Stimulated activated naive B cell treated with anti-CD40 and anti-IgM and Interleukin-4, amounts not matched to agents 10 μg/mL and 1 μg/mL and 100 μg/mL, for 72 hours (primary cell): ENCODE measurements around the gene PRR36.

Source experiments
- ATAC-seq, 2 donors: fragments of 150-1000 bp; cut with Tn5 transposase; replicated peaks; 2 replicates each; pipeline ENCODE4 v1.10.0; 2021; ENCODE audit warnings: moderate library complexity in 1 of 2
- DNase-seq: peaks from one replicate; pipeline ENCODE4 v3.0.0; 2021
- H3K27ac Mint-ChIP-seq: one replicate; pipeline ENCODE4 v1.8.0; 2022; ENCODE audit warnings: mild to moderate bottlenecking, mixed read lengths
- H3K27me3 Mint-ChIP-seq, 2 donors: one replicate each; pipeline ENCODE4 v1.8.0; 2022; ENCODE audit warnings: mixed read lengths in 2 of 2
- H3K36me3 Mint-ChIP-seq, 2 donors: one replicate each; pipeline ENCODE4 v1.8.0; 2022; ENCODE audit warnings: mixed read lengths in 2 of 2, mild to moderate bottlenecking in 1 of 2
- H3K4me1 Mint-ChIP-seq, 2 donors: one replicate each; pipeline ENCODE4 v1.8.0; 2022; ENCODE audit warnings: mixed read lengths in 2 of 2, mild to moderate bottlenecking in 1 of 2
- H3K4me3 Mint-ChIP-seq, 2 donors: one replicate each; pipeline ENCODE4 v1.8.0; 2022; ENCODE audit warnings: mild to moderate bottlenecking in 2 of 2, mixed read lengths in 2 of 2, moderate library complexity in 1 of 2
- H3K9me3 Mint-ChIP-seq, 2 donors: one replicate each; pipeline ENCODE4 v1.8.0; 2022; ENCODE audit warnings: mixed read lengths in 2 of 2, mild to moderate bottlenecking in 1 of 2

Gene PRR36

DNA sequence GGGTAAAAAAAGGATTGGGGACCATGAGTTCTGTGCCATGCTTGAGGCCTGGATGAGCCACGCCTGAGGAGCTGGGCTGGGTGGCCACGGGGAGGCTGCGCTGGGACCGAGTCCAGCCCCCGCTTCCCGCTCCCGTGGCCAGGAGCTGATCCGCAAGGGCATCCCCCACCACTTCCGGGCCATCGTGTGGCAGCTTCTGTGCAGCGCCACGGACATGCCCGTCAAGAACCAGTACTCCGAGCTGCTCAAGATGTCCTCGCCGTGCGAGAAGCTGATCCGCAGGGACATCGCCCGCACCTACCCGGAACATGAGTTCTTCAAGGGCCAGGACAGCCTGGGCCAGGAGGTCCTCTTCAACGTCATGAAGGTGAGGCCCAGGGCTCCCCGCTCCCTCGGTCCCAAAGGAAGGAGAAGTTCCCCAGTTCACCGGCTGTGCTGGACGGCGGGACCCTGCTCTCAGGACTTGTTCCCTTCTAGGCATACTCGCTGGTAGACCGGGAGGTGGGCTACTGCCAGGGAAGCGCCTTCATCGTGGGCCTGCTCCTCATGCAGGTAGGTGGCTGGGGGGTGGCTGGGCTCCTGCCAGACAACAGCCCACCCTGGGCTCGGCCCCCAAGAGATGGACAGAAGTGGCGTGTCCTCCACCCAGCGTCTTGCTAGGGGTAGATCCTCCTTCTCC lies 25.3 kb downstream of the PRR36 start:
- DNase-seq (no peak), ATAC-seq (no peak)
- H3K4me3 Mint-ChIP-seq, result no peak overlapping the region
- H3K27me3 Mint-ChIP-seq, result no peaks in the 10 kb centered on the region
- H3K9me3 Mint-ChIP-seq, result no peaks in the 10 kb centered on the region
- H3K36me3 Mint-ChIP-seq, result peaks cover 0 to 5% of the 10 kb centered on the region in 2 donors
- H3K27ac Mint-ChIP-seq, result no peak overlapping the region
- H3K4me1 Mint-ChIP-seq, result peaks cover 8 to 11% of the 10 kb centered on the region in 2 donors

DNA sequence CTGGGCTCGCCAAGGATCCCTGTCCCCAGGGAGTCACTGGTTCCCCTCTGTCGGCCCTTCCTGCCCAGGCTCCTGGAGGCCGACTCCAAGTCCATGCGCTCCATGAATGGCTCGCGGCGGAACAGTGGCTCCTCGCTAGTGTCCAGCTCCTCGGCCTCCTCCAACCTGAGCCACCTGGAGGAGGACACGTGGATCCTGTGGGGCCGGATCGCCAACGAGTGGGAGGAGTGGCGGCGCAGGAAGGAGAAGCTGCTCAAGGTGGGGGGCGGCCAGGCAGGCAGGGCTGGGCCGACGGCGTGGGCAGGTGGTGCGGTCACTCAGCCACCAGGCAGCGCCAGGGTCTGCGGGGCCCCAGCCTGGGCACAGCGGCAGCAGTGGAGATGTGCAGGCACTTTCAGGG lies 26.5 kb downstream of the PRR36 start:
- Mint-ChIP-seq H3K4me3 (no peak overlapping the region), H3K36me3 (peaks cover 0 to 5% of the 10 kb centered on the region in 2 donors), H3K27ac (no peak overlapping the region), H3K27me3 (no peaks in the 10 kb centered on the region), H3K4me1 (peaks cover 0 to under 1% of the 10 kb centered on the region in 2 donors), H3K9me3 (no peaks in the 10 kb centered on the region)
- DNase-seq, result no peak
- no peak for ATAC-seq

DNA sequence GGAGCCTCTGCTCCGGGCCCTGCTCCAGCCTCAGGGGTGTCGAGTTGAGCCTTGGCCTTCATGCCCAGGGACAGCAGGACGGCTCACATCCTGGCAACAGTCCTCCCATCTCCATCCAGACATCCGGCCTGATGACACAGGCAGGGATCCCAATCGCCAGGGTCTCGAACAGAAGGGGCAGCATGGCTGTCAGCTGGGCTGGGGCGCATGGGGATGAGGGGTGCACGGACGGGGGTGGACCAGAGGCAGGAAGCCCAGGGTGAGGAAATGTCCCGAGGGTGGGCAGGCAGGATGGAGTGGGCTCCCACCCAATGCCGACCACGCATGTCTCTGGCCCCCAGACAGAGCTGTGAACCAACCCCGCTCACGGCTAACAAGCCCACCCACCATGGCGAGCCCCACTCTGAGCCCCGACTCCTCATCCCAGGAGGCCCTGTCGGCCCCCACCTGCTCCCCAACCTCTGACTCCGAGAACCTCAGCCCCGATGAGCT lies 28.0 kb downstream of the PRR36 start:
- H3K27ac Mint-ChIP-seq, result no peak overlapping the region
- H3K4me1 Mint-ChIP-seq, result no peaks in the 10 kb centered on the region
- no peaks in the 10 kb centered on the region for H3K27me3 Mint-ChIP-seq
- DNase-seq, result no peak
- H3K9me3 Mint-ChIP-seq, result no peaks in the 10 kb centered on the region
- no peak overlapping the region for H3K4me3 Mint-ChIP-seq
- H3K36me3 Mint-ChIP-seq, result peaks cover 0 to 2% of the 10 kb centered on the region in 2 donors
- ATAC-seq, result no peak

DNA sequence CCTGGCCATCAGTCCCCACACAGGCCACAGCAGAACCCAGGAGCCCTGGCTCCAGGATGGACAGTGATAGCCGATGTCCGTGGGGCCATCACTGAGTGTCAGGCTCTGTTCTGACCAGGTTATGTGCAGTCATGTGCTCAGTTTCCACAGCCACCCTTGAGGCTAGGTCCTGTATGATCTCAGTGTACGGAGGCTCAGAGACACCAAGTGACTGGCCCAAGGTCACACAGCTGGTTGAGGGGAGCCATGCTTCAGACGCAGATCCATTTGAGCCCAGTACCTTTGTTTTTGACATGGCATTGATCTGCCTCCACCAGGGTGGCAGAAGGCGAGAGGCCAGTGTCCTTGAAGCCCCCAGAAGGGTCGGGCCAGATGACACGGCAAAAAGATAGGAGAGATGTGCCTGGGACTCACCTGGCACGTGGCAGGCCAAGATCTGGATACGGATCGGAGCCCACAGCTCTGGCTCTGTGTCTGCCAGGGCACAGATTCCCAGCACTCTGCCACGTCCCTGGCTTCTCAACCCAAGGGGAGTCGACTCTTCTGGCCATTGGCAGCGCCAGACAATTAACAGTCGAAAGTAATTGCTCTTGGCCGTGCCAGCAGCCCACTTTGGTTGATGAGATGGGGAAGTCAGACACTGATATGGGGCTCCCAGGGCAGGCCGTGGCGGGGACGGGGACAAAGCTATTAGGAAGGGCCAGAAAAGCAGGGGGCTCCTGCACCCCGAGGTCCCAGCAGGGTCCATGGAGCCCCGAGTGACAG lies 28.6 kb downstream of the PRR36 start:
- Mint-ChIP-seq H3K4me1 (no peaks in the 10 kb centered on the region), H3K27ac (no peak overlapping the region), H3K9me3 (no peaks in the 10 kb centered on the region), H3K4me3 (no peak overlapping the region), H3K36me3 (peaks cover 0 to 2% of the 10 kb centered on the region in 2 donors), H3K27me3 (no peaks in the 10 kb centered on the region)
- ATAC-seq, result no peak
- no peak for DNase-seq

DNA sequence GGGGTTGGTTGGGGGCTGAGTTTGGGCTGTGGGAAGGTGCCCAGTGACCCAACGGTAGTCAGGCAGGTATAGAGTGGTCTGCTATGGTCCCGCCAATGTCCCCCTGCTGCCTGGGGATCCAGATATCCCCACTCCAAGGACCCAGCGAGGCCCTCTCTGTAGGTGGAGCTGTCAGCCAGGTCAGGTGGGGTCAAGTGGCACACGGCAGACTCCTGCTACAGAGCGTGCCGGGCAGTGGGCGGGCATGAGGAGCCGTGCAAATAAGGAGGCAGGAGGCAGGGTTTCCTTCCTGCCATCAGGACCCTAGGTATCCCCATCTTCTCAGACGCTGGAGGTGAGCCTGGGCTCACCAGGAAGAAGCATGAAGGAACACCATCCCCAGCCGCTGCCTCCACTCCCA lies 29.2 kb downstream of the PRR36 start:
- no peak for ATAC-seq
- no peaks in the 10 kb centered on the region for H3K9me3 Mint-ChIP-seq
- no peak for DNase-seq
- H3K4me3 Mint-ChIP-seq, result no peak overlapping the region
- H3K4me1 Mint-ChIP-seq, result no peaks in the 10 kb centered on the region
- H3K36me3 Mint-ChIP-seq, result peaks cover 0 to 2% of the 10 kb centered on the region in 2 donors
- H3K27ac Mint-ChIP-seq, result no peak overlapping the region
- H3K27me3 Mint-ChIP-seq, result no peaks in the 10 kb centered on the region

DNA sequence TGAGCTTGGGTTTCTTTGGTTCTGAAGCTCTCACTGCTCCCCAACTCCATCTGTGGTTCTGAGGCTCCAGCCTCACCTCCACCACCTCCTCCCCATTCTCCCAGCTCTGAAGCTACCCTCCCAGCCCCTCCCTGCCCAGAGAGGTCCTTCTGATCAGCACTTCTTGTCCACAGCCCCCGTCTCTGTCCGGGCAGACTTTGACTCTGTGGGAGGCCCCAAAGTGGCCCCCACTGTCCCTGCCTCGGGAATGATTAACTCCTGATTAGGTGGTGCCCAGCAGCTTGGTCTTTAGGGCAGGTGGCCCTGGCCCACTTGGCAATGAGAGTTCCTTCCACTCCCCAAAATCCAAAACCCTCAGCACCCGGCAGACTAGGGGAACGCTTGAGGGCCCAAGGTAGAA lies 29.8 kb downstream of the PRR36 start:
- ATAC-seq, result no peak

DNA sequence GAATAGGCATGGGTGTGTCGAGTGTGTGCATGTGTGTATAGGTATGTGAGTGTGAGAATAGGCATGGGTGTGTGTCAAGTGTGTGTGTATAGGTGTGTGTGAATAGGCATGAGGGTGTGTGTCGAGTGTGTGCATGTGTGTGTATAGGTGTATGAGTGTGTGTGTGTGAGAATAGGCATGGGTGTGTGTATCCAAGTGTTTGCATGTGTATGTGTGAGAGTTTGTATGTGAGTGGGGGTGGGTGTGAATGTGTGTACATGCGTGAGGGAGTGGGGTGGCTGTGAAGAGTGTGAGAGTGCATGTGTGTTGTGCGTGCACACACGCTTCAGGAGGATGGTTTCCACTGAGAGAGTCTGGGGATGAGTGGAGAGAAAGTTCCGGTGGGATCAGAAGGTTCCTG lies 30.7 kb downstream of the PRR36 start:
- Mint-ChIP-seq H3K27me3 (no peaks in the 10 kb centered on the region), H3K27ac (no peak overlapping the region), H3K36me3 (peaks cover 0 to 2% of the 10 kb centered on the region in 2 donors), H3K4me3 (no peak overlapping the region), H3K4me1 (no peaks in the 10 kb centered on the region), H3K9me3 (no peaks in the 10 kb centered on the region)
- ATAC-seq (no peak), DNase-seq (no peak)

More for the DNA sequence above, 29.8 kb downstream of the PRR36 start:
- peaks cover 0 to 2% of the 10 kb centered on the region in 2 donors for H3K36me3 Mint-ChIP-seq
- no peaks in the 10 kb centered on the region for H3K4me1 Mint-ChIP-seq
- H3K4me3 Mint-ChIP-seq, result no peak overlapping the region
- DNase-seq, result no peak
- H3K9me3 Mint-ChIP-seq, result no peaks in the 10 kb centered on the region
- H3K27me3 Mint-ChIP-seq, result no peaks in the 10 kb centered on the region
- no peak overlapping the region for H3K27ac Mint-ChIP-seq

DNA sequence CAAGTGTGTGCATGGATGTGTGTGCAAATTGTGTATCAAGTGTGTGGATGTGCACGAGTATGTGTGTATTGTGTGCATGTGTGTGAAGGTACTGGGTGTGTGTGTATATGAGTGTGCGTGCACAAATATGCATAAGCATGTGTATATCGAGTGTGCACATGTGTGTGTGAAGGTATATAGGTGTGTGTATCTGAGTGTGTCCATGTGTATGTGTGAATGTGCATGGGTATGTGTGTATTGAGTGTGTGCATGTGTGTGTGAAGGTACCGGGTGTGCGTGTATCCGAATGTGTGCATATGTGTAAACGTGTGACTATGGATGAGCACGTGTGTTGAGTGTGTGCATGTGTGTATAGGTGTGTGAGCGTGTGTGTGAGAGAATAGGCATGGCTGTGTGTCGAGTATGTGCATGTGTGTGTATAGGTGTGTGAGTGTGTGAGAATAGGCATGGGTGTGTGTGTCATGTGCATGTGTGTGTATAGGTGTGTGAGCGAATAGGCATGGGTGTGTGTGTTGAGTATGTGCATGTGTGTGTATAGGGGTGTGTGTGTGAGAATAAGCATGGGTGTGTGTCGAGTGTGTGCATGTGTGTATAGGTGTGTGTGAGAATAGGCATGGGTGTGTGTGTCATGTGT lies 31.4 kb downstream of the PRR36 start:
- H3K9me3 Mint-ChIP-seq, result no peaks in the 10 kb centered on the region
- H3K4me3 Mint-ChIP-seq, result no peak overlapping the region
- no peak for ATAC-seq
- peaks cover 0 to 2% of the 10 kb centered on the region in 2 donors for H3K36me3 Mint-ChIP-seq
- H3K27me3 Mint-ChIP-seq, result no peaks in the 10 kb centered on the region
- DNase-seq, result no peak
- H3K27ac Mint-ChIP-seq, result no peak overlapping the region
- H3K4me1 Mint-ChIP-seq, result no peaks in the 10 kb centered on the region

DNA sequence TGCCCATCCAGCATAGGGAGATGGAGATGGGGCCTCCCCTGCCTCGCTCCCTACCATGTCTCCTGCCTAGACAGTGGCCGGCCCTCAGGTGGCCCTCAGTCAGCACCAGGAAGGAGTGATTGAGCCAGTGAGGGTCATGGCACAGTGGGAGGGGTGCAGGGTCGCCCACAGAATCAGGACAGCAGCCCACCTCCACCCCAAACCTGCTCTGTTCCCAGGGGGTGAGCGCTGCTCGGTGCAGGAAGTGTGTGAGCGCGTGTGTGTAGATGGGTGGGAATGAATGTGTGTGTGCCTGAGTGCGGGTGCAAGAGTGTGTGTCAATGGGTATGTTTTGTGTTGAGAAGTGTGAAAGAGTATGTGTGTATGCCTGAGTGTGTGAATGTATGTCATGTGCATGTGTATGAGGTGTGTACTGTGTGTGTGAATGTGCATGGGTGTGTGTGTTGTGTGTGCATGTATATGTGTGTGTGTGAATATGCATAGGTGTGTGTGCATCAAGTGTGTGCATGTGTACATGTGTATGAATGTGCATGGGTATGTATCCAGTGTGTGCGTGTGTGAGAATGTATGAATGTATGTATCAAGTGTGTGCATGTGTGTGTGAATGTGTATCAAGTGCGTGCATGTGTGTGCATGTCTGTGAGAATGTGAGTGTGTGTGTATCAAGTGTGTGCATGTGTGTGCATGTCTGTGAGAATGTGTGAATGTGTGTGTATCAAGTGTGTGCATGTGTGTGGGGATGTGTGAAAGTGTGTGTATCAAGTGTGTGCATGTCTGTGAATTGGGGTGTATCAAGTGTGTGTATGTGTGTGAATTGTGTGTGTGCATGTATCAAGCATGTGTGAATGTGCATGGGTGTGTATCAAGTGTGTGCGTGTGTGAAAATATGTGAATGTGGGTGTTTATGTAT lies 32.2 kb downstream of the PRR36 start:
- H3K27ac Mint-ChIP-seq, result no peak overlapping the region
- H3K4me3 Mint-ChIP-seq, result no peak overlapping the region
- peaks cover 0 to 2% of the 10 kb centered on the region in 2 donors for H3K36me3 Mint-ChIP-seq
- no peaks in the 10 kb centered on the region for H3K4me1 Mint-ChIP-seq
- DNase-seq (no peak), ATAC-seq (no peak)
- no peaks in the 10 kb centered on the region for H3K27me3 Mint-ChIP-seq
- no peaks in the 10 kb centered on the region for H3K9me3 Mint-ChIP-seq

DNA sequence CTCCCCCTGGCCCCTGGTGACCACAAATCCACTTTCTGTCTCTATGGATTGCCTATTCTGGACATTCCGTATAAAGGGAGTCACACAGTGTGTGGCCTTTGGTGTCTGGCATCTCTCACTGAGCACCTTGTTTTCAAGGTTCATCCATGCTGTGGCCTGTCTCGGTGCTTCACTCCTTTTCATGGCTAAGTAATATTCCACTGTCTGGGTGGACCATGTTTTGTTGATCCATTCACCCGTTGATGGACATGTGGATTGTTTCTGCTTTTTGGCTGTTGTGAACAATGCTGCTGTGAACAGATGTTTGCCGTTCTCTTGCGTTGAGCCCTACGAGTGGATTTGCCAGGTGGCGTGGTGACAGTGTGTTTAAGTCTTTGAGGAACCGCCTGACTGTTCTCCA lies 33.6 kb downstream of the PRR36 start:
- H3K4me3 Mint-ChIP-seq, result no peak overlapping the region
- no peaks in the 10 kb centered on the region for H3K27me3 Mint-ChIP-seq
- H3K4me1 Mint-ChIP-seq, result peaks cover 0 to 5% of the 10 kb centered on the region in 2 donors
- no peak overlapping the region for H3K27ac Mint-ChIP-seq
- ATAC-seq (no peak), DNase-seq (no peak)
- H3K9me3 Mint-ChIP-seq, result no peaks in the 10 kb centered on the region
- peaks cover 0 to 2% of the 10 kb centered on the region in 2 donors for H3K36me3 Mint-ChIP-seq

DNA sequence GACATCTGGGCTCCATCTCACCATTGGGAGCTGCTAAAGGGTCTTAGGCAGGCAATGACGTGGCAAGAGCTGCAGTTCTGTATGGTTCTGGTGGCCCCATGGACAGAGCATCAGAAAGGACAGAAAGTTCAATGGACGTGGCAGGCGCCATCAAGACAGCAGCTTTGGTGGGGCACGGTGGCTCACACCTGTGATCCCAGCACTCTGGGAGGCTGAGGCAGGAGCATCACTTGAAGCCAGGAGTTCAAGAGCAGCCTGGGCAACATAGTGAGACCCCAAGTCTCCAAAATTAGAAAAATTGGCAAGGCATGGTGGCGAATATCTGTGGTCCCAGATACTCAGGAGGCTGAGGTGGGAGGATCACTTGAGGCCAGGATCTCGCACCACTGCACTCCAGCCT lies 34.7 kb downstream of the PRR36 start:
- Mint-ChIP-seq H3K27ac (no peak overlapping the region), H3K4me3 (no peak overlapping the region), H3K4me1 (peaks cover 0 to 5% of the 10 kb centered on the region in 2 donors), H3K9me3 (no peaks in the 10 kb centered on the region), H3K27me3 (no peaks in the 10 kb centered on the region), H3K36me3 (no peaks in the 10 kb centered on the region)
- ATAC-seq, result no peak
- no peak for DNase-seq

DNA sequence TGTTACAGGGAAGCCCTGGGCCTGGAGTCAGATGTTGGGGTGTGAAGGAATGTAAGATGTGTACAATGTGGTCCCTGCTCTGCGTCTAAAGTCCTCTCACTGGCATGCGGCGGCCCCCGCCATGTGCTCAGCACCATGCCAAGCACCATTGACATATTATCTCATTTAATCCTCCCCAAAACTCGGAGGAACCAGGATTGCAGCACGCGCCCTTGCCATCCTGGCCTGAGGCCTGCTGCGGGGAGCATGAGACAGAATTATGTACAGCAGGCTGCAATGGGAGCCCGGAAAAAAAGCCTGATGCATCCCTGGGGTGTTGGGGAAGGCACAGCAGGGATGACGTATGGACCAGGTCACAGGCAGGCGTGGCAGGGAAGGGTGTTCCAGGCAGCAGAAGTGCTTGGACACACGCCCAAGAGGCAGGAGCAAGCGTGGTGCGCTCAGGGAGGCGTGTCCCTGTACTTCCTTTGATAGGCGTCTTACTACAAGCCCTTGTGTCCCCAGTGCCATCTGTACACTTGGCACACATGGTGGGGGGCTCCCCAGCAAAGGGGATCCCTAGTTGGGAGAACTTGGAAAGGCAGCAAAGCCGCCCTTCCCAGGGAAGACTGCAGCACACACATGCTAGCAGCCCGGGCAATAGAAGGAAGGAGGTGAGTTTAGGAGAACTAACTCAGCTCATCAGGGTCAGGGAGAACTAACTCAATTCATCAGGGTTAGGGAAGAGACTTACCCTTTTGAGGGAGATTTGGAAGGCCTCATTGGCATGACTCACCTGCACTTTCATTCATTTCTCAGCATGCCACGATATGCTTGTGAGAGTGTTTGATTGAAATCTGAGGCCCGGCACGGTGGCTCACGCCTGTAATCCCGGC lies 40.7 kb downstream of the PRR36 start:
- no peak overlapping the region for H3K4me3 Mint-ChIP-seq

DNA sequence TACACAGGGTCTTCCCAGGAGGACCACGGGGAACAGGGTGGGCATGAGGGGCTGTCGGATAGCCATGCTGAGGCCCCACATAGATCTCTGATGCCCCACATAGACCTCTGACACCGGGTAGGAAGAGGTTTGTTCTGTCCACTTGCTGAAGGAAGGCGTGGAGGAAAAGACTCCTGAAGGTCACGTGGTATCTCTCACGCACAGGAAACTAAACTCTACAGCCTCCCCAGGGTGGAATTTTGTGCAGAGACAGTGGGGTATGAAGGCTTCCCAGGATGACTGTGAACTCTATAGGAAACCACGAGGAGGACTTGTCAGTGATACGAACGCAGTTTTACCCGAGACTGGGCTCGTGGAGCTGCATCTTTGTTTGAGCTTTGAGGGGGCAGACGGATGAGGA lies 41.4 kb downstream of the PRR36 start:
- H3K27ac Mint-ChIP-seq, result no peak overlapping the region
- H3K36me3 Mint-ChIP-seq, result no peaks in the 10 kb centered on the region
- no peaks in the 10 kb centered on the region for H3K9me3 Mint-ChIP-seq
- ATAC-seq, result no peak
- no peak overlapping the region for H3K4me3 Mint-ChIP-seq
- DNase-seq, result no peak
- H3K4me1 Mint-ChIP-seq, result peaks cover 22 to 42% of the 10 kb centered on the region in 2 donors
- peaks cover 0 to 4% of the 10 kb centered on the region in 2 donors for H3K27me3 Mint-ChIP-seq

More for the DNA sequence above, 40.7 kb downstream of the PRR36 start:
- H3K4me1 Mint-ChIP-seq, result peaks cover 22 to 42% of the 10 kb centered on the region in 2 donors
- DNase-seq (no peak), ATAC-seq (no peak)
- H3K9me3 Mint-ChIP-seq, result no peaks in the 10 kb centered on the region
- peaks cover 0 to 4% of the 10 kb centered on the region in 2 donors for H3K27me3 Mint-ChIP-seq
- no peak overlapping the region for H3K27ac Mint-ChIP-seq
- no peaks in the 10 kb centered on the region for H3K36me3 Mint-ChIP-seq
